ENCODE results near the gene INTS11. TPM values are rescaled to one million over a fixed set of nuclear protein-coding genes. Genes with fewer than 3 reads are reported as not detected.

The INTS11 gene
- total and polyA plus RNA-seq, 2 of the 13 experiments (the other 11 are each of a cell fraction or from before 2014, with no cell fraction given): 52.8 to 94.8 TPM

DNA sequence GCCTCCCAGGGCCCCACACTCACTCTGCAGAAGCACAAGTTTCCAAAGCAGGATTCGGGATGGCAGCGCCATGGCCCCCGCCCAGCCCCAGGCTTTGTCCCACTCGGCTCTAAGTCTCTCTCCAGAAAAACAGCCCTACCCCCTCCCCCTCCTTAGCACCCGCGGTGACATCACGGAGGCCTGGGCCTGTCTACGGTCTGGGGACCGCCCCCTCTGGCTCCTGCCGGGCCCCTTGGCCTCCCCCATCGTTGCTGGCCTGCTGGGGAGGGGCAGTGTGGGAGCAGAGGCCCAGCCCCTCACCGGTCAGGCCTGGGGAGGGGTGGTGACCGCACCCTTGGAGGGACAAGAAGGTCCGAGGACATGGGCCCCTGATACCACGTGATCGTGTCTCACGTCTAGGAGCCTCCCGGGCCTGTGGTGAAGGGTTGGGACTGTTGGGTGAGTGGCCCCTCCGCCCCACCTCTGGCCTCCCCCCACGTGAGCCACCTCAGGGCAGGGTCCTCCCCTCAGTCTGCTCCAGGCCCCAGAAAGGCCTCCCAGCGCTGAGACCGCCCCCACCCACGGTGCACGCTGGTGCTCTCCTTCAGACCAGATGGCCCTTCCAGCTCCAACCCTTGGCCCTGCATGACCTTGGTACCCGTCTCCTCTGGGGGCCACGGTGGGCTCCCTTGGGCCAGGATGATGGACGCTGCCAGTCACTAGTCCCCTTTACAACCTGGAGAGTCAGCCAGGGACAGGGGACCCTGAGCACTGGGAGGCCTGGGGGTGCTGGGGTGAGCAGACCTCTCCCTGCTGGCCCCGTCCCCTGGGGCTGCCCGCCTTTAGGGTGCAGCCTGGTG lies 34.2 kb upstream of the INTS11 start, which contains the start of gene MXRA8:
TSS of gene MXRA8 (minus strand) at position 123 of the 839 bp plus-strand sequence. CDS start at position 72, 51 bp downstream.
- CTCF ChIA-PET (ENCODE audit: low intra/inter-chr PET ratio, low total read pairs): no interaction called here
- Histone ChIP-seq H3K4me3 (replicated peaks in 1 of 3; ENCODE audit: insufficient read depth in 1 of 3, low read depth in 2 of 3, low read length in 3 of 3) (peak within 1 kb of the TSS; percentile 69 to 74 (median 71)), H2AFZ (ENCODE audit: low read length) (no peak within 1 kb of the TSS), H3K79me2 (ENCODE audit: insufficient read depth, low read length) (peaks cover 4% of the 10 kb centered on the region), H3K9ac (ENCODE audit: insufficient read depth, low read depth, low read length) (peak within 1 kb of the TSS; percentile 80), H3K36me3 (replicated peaks in 1 of 2; ENCODE audit: control insufficient read depth in 1 of 2, insufficient read depth in 2 of 2, low read length in 2 of 2) (no peaks in the 10 kb centered on the region), H3K4me1 (ENCODE audit: insufficient read depth, low read length) (peaks cover 57% of the 10 kb centered on the region), H3K27ac (ENCODE audit: extremely low read length, insufficient read depth, low read length) (peak within 1 kb of the TSS; percentile 88), H4K20me1 (ENCODE audit: insufficient read depth, low read length) (no peaks in the 10 kb centered on the region), H3K4me2 (ENCODE audit: low read depth, low read length) (peak within 1 kb of the TSS; percentile 92), H3K9me3 (ENCODE audit: low read length) (no peaks in the 10 kb centered on the region), H3K27me3 (ENCODE audit: control insufficient read depth in 1 of 2, insufficient read depth in 2 of 2, low read length in 2 of 2) (no peaks in the 10 kb centered on the region)
- WGBS (ENCODE audit: low lambda C conversion rate): 35% methylated on average over 15 of the region's 29 CpGs
- no peak for FAIRE-seq
- peak; percentile 28 for ATAC-seq
- BruUV-seq (replicated peaks): no TSS peak
- DNase-seq (ENCODE audit: low spot score): peak; percentile 79
- intact Hi-C loops (cut with micrococcal nuclease; ENCODE audit: unreplicated experiment) (no loop called here), in situ Hi-C loops (cut with HindIII; ENCODE audit: extremely low pct_ligation_motif_present, low pct_unique_long_range_greater_than_20kb) (no loop called here)
- POLR2A ChIA-PET: interaction anchor here (0.6 to 4.0 kb wide), 9 partner anchors 10 to 72 kb away, joined by 3 to 38 read pairs (median 7); partner anchors contain the start of genes AURKAIP1, CCNL2, DVL1 and MRPL20
- TF ChIP-seq TCF12 (IDR thresholded peaks at IDR 0.05): no peak
- 0 out of 2 replicates have a peak, but pooled peaks have one; percentile 58 for TF ChIP-seq TCF12 (CRISPR knock-in tag; IDR thresholded peaks at IDR 0.05)
- peak; percentile 33 for TF ChIP-seq PHF5A (CRISPR knock-in tag; IDR thresholded peaks at IDR 0.05; ENCODE audit: low read depth, unreplicated experiment)
- 0 out of 2 replicates have a peak, but pooled peaks have one; percentile 33 for TF ChIP-seq HIVEP1 (CRISPR knock-in tag; IDR thresholded peaks at IDR 0.05)
- peak; percentile 65; the same call in 1 of the 2 replicates for TF ChIP-seq ZNF776 (CRISPR knock-in tag; IDR thresholded peaks at IDR 0.05)
- peak; percentile 83; the same call in 1 of the 2 replicates for TF ChIP-seq MAZ (IDR thresholded peaks at IDR 0.05; ENCODE audit: borderline replicate concordance, low read depth, low read length)
- peak; percentile 65 for TF ChIP-seq MAZ (CRISPR knock-in tag; IDR thresholded peaks at IDR 0.05; ENCODE audit: low read depth)
- TF ChIP-seq, protein P1, sequence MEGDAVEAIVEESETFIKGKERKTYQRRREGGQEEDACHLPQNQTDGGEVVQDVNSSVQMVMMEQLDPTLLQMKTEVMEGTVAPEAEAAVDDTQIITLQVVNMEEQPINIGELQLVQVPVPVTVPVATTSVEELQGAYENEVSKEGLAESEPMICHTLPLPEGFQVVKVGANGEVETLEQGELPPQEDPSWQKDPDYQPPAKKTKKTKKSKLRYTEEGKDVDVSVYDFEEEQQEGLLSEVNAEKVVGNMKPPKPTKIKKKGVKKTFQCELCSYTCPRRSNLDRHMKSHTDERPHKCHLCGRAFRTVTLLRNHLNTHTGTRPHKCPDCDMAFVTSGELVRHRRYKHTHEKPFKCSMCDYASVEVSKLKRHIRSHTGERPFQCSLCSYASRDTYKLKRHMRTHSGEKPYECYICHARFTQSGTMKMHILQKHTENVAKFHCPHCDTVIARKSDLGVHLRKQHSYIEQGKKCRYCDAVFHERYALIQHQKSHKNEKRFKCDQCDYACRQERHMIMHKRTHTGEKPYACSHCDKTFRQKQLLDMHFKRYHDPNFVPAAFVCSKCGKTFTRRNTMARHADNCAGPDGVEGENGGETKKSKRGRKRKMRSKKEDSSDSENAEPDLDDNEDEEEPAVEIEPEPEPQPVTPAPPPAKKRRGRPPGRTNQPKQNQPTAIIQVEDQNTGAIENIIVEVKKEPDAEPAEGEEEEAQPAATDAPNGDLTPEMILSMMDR (CRISPR knock-in tag; IDR thresholded peaks at IDR 0.05): 0 out of 2 replicates have a peak, but pooled peaks have one; percentile 4
- TF ChIP-seq, protein P2, sequence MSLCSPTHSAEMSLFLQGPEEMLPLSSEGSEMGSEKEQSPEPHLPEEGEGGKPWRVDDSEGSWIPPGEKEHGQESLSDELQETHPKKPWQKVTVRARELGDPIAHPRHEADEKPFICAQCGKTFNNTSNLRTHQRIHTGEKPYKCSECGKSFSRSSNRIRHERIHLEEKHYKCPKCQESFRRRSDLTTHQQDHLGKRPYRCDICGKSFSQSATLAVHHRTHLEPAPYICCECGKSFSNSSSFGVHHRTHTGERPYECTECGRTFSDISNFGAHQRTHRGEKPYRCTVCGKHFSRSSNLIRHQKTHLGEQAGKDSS (CRISPR knock-in tag; IDR thresholded peaks at IDR 0.05; ENCODE audit: borderline replicate concordance, low read depth): 0 out of 2 replicates have a peak, but pooled peaks have one; percentile 28
- peak; percentile 88 for TF ChIP-seq ZBTB7A (CRISPR knock-in tag; IDR thresholded peaks at IDR 0.05)
- peak; percentile 50; the same call in 1 of the 2 replicates for TF ChIP-seq SP5 (CRISPR knock-in tag; IDR thresholded peaks at IDR 0.05; ENCODE audit: borderline replicate concordance, low read depth)
- TF ChIP-seq, protein P3, sequence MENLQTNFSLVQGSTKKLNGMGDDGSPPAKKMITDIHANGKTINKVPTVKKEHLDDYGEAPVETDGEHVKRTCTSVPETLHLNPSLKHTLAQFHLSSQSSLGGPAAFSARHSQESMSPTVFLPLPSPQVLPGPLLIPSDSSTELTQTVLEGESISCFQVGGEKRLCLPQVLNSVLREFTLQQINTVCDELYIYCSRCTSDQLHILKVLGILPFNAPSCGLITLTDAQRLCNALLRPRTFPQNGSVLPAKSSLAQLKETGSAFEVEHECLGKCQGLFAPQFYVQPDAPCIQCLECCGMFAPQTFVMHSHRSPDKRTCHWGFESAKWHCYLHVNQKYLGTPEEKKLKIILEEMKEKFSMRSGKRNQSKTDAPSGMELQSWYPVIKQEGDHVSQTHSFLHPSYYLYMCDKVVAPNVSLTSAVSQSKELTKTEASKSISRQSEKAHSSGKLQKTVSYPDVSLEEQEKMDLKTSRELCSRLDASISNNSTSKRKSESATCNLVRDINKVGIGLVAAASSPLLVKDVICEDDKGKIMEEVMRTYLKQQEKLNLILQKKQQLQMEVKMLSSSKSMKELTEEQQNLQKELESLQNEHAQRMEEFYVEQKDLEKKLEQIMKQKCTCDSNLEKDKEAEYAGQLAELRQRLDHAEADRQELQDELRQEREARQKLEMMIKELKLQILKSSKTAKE (CRISPR knock-in tag; IDR thresholded peaks at IDR 0.05; ENCODE audit: borderline replicate concordance): peak; percentile 63; the same call in 1 of the 2 replicates
- TF ChIP-seq, protein P4, sequence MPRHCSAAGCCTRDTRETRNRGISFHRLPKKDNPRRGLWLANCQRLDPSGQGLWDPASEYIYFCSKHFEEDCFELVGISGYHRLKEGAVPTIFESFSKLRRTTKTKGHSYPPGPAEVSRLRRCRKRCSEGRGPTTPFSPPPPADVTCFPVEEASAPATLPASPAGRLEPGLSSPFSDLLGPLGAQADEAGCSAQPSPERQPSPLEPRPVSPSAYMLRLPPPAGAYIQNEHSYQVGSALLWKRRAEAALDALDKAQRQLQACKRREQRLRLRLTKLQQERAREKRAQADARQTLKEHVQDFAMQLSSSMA (CRISPR knock-in tag; IDR thresholded peaks at IDR 0.05): peak; percentile 68; the same call in 1 of the 2 replicates
- peak; percentile 31 for TF ChIP-seq SPEN (CRISPR knock-in tag; IDR thresholded peaks at IDR 0.05; ENCODE audit: low read depth)
- TF ChIP-seq, protein P5, sequence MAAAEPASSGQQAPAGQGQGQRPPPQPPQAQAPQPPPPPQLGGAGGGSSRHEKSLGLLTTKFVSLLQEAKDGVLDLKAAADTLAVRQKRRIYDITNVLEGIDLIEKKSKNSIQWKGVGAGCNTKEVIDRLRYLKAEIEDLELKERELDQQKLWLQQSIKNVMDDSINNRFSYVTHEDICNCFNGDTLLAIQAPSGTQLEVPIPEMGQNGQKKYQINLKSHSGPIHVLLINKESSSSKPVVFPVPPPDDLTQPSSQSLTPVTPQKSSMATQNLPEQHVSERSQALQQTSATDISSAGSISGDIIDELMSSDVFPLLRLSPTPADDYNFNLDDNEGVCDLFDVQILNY (CRISPR knock-in tag; conservative IDR thresholded peaks at IDR 0.05): no peak
- TF ChIP-seq ZMYM4 (CRISPR knock-in tag; IDR thresholded peaks at IDR 0.05): 0 out of 2 replicates have a peak, but pooled peaks have one; percentile 25
